HG02759 (cell line): ENCODE results near the gene PDE4DIP.
"Not testable (repeated sequence)": the region's sequence is repeated elsewhere in the genome, so short reads cannot be mapped to it uniquely, and the experiment has no call there.

ENCODE experiments used
- ATAC-seq: cut with Tn5 transposase; IDR thresholded peaks from one replicate; pipeline ENCODE4 v1.9.1; 2021; ENCODE audit warnings: mild to moderate bottlenecking, moderate library complexity; ENCODE audit not compliant: unreplicated experiment

PDE4DIP gene

GRCh38 chr1:148916222-148916621 is 72.0 kb downstream of the PDE4DIP start:
- ATAC-seq = not testable (repeated sequence)

- ATAC-seq = not testable (repeated sequence)
Observed at GRCh38 chr1:148916695-148917348, 72.6 kb downstream of the PDE4DIP start.

- not testable (repeated sequence) for ATAC-seq
Observed at GRCh38 chr1:148918836-148919447, 74.7 kb downstream of the PDE4DIP start.

- not testable (repeated sequence) for ATAC-seq
Observed at GRCh38 chr1:148921047-148921446, 76.8 kb downstream of the PDE4DIP start.

GRCh38 chr1:148923798-148924197 is 79.6 kb downstream of the PDE4DIP start:
- ATAC-seq = not testable (repeated sequence)

GRCh38 chr1:148927645-148928044 is 83.4 kb downstream of the PDE4DIP start:
- ATAC-seq = not testable (repeated sequence)

- not testable (repeated sequence) for ATAC-seq
Observed at GRCh38 chr1:148929253-148929652, 85.0 kb downstream of the PDE4DIP start.

- not testable (repeated sequence) for ATAC-seq
Observed at GRCh38 chr1:148935381-148936002, 91.3 kb downstream of the PDE4DIP start.

- ATAC-seq = not testable (repeated sequence)
Observed at GRCh38 chr1:148942906-148943305, 98.7 kb downstream of the PDE4DIP start.

- not testable (repeated sequence) for ATAC-seq
Observed at GRCh38 chr1:148945130-148945529, 100.9 kb downstream of the PDE4DIP start.

- not testable (repeated sequence) for ATAC-seq
Observed at GRCh38 chr1:148948768-148949167, 104.5 kb downstream of the PDE4DIP start.

GRCh38 chr1:148951336-148952227 is 107.4 kb downstream of the PDE4DIP start:
- ATAC-seq = peak; percentile 65

- peak; percentile 84 for ATAC-seq
Observed at GRCh38 chr1:148952253-148952937, 108.2 kb downstream of the PDE4DIP start.

- ATAC-seq = not testable (repeated sequence)
Observed at GRCh38 chr1:148952938-148953616, 108.8 kb downstream of the PDE4DIP start.

- not testable (repeated sequence) for ATAC-seq
Observed at GRCh38 chr1:148953730-148954129, 109.5 kb downstream of the PDE4DIP start.

GRCh38 chr1:148958343-148958742 is 114.1 kb downstream of the PDE4DIP start:
- not testable (repeated sequence) for ATAC-seq

- not testable (repeated sequence) for ATAC-seq
Observed at GRCh38 chr1:148960212-148961000, 116.2 kb downstream of the PDE4DIP start.

GRCh38 chr1:148962127-148962857 is 118.1 kb downstream of the PDE4DIP start:
- not testable (repeated sequence) for ATAC-seq
